HG03575 (cell line): ENCODE data around the gene WFS1.

Source experiments
- ATAC-seq: cut with Tn5 transposase; IDR thresholded peaks from one replicate; pipeline ENCODE4 v1.9.1; 2021; ENCODE audit not compliant: unreplicated experiment, insufficient number of reproducible peaks, low FRiP score; ENCODE audit errors: extremely low read depth

WFS1 gene

GRCh38 chr4:6232836-6233785 lies 36.5 kb upstream of the WFS1 start:
- no peak for ATAC-seq

- ATAC-seq, result no peak
Observed at GRCh38 chr4:6233929-6234328, 35.7 kb upstream of the WFS1 start.

GRCh38 chr4:6235012-6235411 lies 34.6 kb upstream of the WFS1 start:
- no peak for ATAC-seq

DNA sequence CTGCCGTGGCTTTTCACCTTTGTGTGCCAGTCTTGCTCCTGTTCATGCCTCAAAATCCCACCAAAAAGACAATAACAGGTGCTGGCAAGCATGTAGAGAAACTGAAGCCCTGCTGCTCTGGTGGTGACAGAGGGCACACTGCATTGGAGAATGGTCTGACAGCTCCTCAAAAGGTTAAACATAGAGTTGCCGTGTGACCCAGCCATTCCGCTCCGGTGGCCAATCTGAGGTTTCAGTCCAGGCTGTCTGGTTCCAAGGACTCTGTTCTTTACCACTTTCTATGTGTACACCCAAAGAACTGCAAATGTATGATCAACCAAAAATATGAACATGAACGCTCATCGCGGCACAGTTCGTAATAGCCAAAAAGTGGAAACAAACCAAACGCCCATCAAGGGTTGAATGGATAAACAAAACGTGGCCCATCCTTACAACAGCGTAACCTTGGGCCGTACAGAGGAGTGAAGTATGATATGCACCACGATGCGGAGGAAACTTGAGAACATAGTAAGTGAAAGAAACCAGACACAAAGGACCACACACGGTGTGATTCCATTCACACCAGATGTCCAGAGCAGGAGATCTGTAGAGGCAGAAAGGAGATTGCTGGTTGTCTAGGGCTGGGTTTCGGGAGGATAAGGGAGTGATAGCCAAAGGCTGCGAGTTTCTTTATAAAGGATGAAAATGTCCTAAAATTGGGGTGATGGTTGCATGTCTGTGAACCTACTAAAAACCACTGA lies 33.6 kb upstream of the WFS1 start:
- ATAC-seq, result no peak

DNA sequence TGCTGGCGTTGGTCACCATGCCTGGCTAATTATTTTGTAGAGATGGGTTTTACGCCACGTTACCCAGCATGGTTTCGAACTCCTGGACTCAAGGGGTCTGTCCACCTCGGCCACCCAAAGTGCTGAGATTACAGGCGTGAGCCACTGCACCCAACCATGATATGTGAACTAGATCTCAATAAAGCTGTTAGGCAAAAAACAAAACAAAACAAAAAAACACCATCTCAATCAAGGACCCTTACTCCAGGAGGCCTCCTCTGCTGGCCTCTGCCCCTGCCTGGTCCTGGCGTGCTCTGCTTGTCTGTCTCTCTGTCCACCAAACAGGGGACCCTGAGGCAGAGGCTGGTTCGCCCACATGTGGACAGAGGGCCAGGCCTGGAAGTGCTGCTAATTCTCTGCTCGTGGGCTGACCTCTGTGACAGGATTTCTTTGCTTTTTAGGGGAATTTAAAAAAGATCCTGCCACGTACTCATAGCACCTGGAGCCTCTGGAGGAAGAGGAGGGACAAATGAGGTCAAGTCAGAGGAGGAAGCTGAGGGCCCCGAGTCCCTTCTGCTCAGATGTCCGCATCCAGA lies 32.7 kb upstream of the WFS1 start:
- ATAC-seq, result no peak

- no peak for ATAC-seq
Observed at GRCh38 chr4:6239486-6239885, 30.2 kb upstream of the WFS1 start.

DNA sequence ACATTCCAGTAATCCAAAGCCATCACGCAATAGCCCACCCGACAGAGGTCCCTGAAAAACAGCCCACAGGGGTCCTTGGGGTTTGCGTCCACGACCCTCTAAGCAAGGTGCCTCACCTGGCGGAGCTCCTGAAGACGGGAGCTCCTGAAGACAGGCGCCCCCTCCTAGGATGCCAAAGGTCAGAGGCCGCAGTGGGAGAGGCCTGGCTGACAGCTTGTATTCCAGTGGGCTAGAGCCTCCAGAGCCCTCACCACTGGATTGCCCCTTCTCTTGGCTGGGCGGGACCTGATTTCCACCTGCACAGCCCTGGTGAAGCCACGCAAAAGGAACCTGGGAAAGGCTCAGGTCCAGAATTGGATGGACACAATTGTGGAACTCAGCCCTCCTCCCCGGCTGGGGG lies 29.7 kb upstream of the WFS1 start:
- ATAC-seq, result no peak

DNA sequence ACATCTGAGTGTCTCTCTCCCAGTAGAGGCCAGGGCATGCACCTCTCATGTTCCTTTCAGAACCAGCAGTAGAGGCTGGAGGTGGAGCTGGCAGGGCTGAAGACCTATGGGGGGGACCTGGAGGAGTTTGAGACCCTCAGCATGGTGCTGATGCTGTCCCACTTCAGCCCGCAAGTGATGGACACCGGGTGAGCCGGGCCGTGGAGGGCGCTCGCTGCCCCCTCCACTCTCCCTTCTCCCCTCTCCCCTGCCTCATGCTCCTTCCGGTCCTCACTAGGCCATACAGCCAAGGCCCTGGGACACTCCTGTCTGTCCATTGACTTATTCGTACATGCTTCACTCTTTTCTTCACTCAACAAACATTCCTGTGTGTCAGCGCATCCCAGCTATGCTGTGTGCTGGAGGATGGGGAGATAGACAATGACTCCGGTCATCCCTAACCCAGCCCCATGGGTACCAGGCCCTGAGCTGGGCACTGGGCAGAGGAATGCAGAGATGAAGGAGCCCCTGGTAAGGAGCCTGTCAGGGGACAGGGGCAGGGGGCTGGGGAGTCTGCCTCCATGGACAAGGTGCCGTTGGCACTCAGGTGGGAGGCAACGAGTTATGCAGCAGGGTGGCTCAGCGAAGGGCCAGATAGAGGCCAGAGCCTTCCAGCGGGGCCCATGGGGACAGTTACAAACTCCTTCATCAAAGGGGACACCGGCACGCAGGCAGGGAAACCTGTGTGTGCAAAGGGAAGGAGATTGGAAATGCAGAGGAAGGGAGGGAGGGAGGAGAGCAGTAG lies 28.4 kb upstream of the WFS1 start:
- no peak for ATAC-seq

GRCh38 chr4:6242271-6243029 lies 27.2 kb upstream of the WFS1 start:
- ATAC-seq, result no peak

DNA sequence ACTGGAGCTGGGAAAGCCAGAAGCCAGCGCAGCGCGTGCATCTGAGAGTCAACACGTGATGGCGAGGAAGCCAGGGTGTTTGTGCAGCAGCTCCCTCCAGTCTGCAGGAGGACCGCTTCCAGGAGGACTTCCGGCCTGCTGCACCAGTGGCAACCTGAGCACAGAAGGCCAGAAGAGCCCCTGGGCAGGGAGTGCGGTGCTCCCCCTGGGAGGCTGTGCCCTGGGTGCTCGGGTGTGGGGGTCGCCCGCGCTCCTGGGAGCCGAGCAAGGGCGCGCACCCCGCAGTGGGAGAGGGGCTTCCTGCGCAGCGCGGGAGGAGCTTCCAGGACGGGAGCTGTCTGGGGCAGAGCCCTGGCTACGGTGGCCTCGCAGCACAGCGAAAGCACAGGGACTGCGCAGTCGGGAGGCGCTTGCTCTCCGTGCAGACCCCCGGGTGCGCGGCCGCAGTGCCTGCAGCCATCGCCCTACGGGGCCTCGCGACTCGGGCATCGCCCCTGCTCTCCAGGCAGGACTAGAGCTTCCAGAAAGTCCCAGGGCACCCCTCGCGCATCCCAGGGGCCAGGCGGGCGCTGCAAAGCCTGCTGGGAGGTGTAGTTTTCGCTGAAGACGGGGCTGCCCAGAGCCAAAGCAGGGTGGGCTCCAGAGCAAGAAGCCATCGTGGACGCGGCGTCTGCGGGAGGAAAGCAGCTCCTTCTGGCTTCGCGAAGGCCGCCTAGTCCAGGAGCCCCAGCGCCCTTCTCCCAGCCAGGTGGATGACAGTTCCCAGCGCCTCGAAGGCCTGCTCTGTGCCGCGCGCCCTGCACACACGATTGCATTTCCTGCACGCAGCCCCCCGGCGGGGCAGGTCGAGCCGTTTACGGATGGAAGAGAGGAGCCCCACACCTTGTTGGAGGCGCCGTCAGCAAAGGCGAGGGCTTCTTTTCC lies 24.1 kb upstream of the WFS1 start:
- no peak for ATAC-seq

GRCh38 chr4:6246170-6246634 lies 23.4 kb upstream of the WFS1 start:
- ATAC-seq, result no peak

- no peak for ATAC-seq
Observed at GRCh38 chr4:6248394-6248793, 21.3 kb upstream of the WFS1 start.

- ATAC-seq, result no peak
Observed at GRCh38 chr4:6250235-6250983, 19.2 kb upstream of the WFS1 start.

DNA sequence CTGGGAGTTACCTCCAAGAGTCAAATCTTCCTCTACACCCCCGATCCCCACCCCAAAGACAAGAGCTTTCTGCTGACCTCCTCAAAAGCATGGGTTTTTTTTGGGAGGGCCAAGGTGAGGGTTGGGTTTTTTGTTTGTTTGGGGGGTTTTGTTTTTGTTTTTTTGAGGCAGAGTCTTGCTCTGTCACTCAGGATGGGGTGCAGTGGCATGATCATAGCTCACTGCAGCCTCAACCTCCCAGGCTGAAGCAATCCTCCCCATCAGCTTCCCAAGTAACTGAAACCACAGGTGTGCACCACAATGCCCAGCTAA lies 18.7 kb upstream of the WFS1 start:
- ATAC-seq, result no peak

DNA sequence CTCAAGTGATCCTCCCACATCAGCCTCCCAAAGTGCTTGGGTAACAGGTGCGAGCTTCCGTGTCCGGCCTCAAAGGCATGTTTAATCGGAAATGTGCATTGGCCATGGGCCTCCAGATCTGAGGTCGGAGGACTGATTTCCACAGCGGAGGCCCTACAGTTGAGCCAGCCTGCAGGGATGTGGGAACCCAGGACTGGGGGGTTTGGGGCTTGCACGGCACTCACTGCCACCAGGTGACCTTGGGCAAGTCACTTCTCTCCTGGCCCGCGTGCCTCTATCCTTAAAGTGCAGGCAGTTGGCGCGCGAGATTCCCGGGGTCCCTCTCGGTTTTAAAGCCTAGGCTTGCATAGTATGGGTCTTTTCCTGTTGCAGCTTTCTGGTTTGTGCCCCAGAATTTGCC lies 18.3 kb upstream of the WFS1 start:
- no peak for ATAC-seq

GRCh38 chr4:6252051-6252450 lies 17.6 kb upstream of the WFS1 start:
- no peak for ATAC-seq

- ATAC-seq, result no peak
Observed at GRCh38 chr4:6253111-6253510, 16.5 kb upstream of the WFS1 start.
